A204.1 (cell line): ENCODE measurements around the gene ITFG1.
"Not testable (repeated sequence)": the region's sequence is repeated elsewhere in the genome, so short reads cannot be mapped to it uniquely, and the experiment has no call there.

Experiments used
- FAIRE-seq: peaks from 2 replicates; lab custom pipeline; 2012; peaks lifted over from hg19 to GRCh38; lab: Jason Lieb, UNC

ITFG1 gene

GRCh38 chr16:47413041-47413440 lies 47.8 kb downstream of the ITFG1 start:
- FAIRE-seq = no peak

DNA sequence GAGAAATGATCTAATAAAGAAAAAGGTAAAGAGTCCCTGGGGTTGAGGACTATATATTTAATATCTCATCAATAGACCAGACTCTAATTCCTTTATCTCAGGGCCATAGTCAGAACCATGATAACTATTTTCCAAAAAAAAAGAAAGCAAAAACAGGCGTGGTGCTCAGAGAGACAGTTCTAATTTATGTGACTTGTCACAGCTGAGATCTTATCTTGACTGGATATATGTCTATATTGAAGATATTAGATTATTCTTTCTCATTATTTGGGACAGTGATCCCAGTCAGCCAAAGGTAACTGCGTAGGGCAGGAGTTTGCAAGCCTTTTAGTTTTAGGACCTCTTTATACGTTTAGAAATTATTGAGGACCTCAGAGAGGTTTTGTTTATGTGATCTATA lies 52.4 kb downstream of the ITFG1 start:
- FAIRE-seq = no peak

- no peak for FAIRE-seq
These were observed 64.9 kb downstream of the ITFG1 start for GRCh38 chr16:47395733-47396498.

DNA sequence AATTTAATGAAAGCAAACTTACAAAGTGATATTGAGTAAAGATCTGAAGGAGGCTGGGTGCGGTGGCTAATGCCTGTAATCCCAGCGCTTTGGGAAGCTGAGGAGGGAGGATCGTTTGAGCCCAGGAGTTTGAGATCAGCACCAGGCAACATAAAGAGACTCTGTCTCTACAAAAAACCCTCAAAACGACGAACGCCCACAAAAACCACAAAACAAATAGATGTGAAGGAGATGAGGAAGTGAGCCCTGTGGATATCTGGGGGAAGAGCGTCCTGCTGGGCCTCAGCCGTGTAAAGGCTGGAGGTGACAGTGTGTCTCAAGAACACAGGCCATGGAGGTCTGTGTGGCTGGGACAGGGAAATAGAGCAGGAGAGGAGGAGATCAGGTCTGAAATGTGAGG lies 68.8 kb downstream of the ITFG1 start:
- no peak for FAIRE-seq

GRCh38 chr16:47388705-47389104 lies 72.2 kb downstream of the ITFG1 start:
- no peak for FAIRE-seq

DNA sequence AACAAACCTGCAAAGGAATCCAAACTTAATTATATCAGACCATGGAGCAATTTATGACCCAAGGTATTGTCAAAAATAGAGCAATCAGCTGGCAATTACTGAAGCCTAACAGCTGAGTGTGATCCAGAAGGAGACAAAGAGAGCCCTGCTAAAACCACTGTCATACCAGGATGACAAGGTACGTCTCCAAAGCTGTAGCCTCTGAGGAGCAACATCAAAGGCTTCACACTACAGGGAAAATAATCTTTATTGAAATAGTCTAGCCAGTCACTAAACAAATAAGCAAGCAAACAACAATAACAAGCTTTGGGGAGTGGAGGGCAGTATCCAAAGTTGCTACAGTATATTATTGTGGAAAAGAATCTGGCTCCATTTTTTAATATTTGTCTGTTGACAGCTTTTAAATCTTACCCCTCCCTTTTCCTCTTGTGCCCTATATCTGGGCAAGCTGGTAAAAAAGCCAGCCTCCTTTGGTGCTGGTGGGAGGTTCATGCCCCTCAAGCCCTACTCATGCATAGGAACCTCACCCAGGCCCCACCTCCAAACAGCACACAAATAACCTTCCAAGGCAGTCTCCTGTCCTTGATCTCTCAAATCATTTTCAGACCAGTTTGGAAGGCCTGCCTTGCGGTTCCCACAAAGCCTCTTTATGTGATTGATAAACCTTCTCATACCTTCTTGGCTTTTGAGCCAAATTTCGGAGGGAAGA lies 73.7 kb downstream of the ITFG1 start:
- no peak for FAIRE-seq

DNA sequence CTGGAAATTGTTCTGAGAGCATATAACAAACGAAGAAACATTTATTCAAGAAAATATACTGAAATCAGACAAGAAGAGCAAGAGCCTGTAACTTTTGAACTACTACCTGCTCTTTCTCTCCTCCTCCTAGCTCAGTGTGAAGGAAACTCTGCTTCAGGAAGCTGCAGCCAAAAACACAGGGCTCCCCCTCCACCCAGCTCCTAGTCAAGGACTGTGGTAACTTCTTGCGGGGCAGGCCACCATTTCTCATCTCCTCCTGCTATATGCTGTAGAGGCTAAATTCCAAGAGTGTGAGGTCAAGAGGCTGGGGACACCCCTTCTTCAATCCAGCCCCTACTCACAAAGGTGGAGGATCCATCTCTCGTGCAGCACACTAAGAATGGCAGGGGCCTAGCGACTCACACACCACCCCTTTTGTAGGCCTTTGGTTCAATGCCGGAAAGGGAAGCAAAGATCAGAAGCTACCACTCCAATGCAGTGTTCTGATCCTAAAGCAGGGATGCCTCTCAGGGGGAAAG lies 74.6 kb downstream of the ITFG1 start:
- FAIRE-seq = no peak

GRCh38 chr16:47382362-47382761 lies 78.5 kb downstream of the ITFG1 start:
- no peak for FAIRE-seq

DNA sequence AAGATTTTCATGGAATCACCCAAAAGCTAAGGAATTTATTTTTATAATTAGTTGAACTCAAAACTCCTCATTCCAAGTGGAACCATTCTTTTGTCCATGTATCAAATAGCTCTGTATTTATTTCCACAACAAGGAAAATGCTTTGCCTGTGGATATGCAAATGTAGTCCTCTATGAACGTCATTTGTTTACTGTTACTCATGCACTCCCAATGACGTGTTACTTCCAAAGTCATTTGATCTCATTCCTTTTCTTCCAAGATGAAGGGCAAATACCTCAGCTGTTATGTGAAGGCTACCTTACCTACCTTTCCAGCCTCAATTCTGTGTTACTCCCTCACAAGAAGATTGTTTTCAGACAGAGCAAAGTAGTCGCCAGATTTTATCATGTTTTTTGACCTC lies 83.7 kb downstream of the ITFG1 start:
- FAIRE-seq = no peak

- no peak for FAIRE-seq
These were observed 85.4 kb downstream of the ITFG1 start for GRCh38 chr16:47375423-47375822.

GRCh38 chr16:47374629-47375028 lies 86.2 kb downstream of the ITFG1 start:
- FAIRE-seq = no peak

- no peak for FAIRE-seq
These were observed 89.4 kb downstream of the ITFG1 start for GRCh38 chr16:47371271-47372014.

- FAIRE-seq = no peak
These were observed 90.3 kb downstream of the ITFG1 start for GRCh38 chr16:47370536-47370935.

- no peak for FAIRE-seq
These were observed 94.6 kb downstream of the ITFG1 start for GRCh38 chr16:47366228-47366627.

- no peak for FAIRE-seq
These were observed 97.1 kb downstream of the ITFG1 start for GRCh38 chr16:47363761-47364160.

GRCh38 chr16:47359478-47359877 lies 101.4 kb downstream of the ITFG1 start:
- FAIRE-seq = no peak

- no peak for FAIRE-seq
These were observed 102.0 kb downstream of the ITFG1 start for GRCh38 chr16:47358816-47359215.

DNA sequence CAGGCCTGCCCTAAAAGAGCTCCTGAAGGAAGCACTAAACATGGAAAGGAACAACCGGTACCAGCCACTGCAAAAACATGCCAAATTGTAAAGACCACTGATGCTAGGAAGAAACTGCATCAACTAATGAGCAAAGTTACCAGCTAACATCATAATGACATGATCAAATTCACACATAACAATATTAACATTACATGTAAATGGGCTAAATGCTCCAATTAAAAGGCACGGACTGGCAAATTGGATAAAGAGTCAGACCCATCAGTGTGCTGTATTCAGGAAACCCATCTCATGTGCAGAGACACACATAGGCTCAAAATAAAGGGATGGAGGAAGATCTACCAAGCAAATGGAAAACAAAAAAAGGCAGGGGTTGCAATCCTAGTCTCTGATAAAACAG lies 111.8 kb downstream of the ITFG1 start:
- FAIRE-seq = not testable (repeated sequence)

DNA sequence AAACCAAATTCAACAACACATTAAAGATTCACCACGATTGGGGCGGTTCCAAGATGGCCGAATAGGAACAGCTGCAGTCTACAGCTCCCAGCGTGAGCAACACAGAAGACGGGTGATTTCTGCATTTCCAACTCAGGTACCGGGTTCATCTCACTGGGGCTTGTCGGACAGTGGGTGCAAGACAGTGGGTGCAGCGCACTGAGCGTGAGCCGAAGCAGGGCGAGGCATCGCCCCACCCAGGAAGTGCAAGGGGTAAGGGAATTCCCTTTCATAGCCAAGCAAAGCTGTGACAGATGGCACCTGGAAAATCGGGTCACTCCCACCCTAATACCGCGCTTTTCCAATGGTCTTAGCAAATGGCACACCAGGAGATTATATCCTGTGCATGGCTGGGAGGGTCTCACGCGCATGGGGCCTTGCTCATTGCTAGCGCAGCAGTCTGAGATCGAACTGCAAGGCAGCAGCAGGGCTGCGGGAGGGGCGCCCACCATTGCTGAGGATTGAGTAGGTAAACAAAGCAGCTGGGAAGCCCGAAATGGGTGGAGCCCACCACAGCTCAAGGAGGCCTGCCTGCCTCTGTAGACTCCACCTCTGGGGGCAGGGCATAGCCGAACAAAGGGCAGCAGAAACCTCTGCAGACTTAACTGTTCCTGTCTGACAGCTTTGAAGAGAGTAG lies 113.7 kb downstream of the ITFG1 start:
- FAIRE-seq = not testable (repeated sequence)

DNA sequence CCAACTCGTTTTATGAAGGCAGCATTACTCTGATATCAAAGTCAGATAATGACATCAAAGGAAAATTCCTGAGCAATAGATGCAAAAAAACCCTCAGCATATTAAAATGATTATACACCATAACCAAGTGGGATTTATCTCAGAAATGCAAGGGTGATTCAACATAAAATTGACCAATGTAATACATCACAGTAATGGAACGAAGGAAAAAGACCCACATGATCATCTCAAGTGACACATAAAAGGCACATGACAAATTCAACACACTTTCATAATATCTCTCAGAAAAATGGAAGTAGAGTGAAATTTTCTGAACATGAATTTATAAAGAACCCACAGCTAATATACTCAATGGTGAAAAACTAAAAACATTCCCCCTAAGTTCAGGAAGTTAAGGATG lies 118.8 kb downstream of the ITFG1 start:
- no peak for FAIRE-seq

GRCh38 chr16:47330562-47330961 lies 130.3 kb downstream of the ITFG1 start:
- not testable (repeated sequence) for FAIRE-seq

GRCh38 chr16:47324309-47324708 lies 136.6 kb downstream of the ITFG1 start:
- FAIRE-seq = not testable (repeated sequence)
